NOMO-1 (cell line): Measurements from ENCODE around the gene RPLP2.

ENCODE experiments used
- DNase-seq, 2 experiments: peaks; one replicate each; lab custom pipeline; 2025; ENCODE audit not compliant: unreplicated experiment in 2 of 2; lab: John Stamatoyannopoulos, UW

RPLP2 gene

DNA sequence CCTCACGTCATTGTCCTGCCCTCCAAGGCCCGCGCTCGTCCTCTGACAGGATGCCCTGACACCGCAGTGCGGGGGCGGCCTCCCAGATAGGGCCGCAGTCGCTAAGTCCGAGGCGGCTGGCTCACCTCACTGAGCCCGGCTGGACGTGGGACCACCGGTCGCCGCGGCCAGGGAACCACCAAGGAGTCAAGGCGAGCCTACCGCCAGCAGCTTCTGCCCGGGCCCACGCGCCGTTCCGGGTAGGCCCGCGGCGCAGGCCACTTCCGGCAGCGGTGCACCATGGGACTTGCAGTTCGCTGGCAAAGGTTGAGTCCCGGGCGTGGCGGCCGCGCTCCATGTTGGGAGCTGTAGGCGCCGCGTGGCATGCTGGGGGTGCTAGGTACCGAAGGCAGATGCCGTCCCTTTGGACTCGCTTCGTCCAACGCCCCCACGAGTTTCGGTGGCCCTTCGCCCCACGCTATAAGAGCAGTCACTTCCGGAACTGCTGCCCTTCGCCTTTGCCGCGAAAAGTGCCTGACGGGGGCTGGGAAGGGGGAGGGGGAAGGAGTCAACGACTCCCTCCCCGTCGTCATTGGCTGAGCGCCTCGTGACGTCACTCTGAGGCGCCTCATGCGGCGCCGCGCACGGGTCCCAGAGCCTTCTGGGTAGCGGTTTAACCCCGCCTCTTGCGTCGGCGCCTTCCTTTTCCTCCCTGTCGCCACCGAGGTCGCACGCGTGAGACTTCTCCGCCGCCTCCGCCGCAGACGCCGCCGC, at the start of gene RPLP2:
Gene RPLP2, plus strand, starts transcription at position 681 of the 753 bp plus-strand sequence. CDS start 268 bp downstream, outside the sequence.
- DNase-seq = peak; percentile 91 to 95

DNA sequence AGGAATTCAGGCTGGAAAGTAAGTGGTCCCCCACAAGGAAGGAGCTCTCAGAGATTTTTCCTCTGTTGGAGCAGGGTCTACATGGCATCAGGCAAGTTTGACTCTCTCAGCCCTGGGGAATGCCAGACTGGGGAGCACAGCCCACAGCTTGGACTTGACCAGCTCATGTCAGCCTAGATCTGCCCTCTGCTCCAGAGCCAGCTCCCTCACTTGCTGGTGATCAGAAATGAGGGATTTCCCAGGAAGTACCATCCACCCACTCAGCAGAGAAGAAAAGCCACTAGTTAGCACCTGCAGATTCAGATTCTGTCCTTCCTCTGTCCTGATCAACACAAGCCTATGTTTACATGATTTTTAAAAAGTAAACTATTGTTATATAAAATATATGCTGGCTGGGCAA, 49.5 kb upstream of the RPLP2 start:
- no peak for DNase-seq

DNA sequence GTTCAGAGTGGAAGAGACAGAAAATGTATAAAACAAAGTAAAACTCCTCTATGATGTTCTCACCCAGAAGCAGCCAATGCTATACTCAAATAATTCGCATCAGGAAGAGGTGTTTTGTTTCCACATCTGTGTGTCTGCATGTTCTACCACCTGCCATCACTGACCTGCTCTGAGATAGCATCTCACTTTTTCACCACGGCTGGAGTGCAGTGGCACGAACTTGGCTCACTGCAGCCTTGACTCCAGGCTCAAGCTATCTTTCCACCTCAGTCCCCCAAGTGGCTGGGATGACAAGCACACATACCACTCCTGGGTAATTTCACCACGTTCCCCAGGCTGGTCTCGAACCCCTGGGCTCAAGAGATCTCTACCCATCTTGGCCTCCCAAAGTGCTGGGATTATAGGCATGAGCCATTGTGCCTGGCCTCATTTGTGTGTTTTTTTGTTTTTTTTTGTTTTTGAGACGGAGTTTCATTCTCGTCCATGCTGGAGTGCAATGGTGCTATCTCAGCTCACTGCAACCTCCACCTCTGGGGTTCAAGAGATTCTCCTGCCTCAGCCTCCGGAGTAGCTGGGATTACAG, 48.1 kb upstream of the RPLP2 start:
- no peak for DNase-seq

DNA sequence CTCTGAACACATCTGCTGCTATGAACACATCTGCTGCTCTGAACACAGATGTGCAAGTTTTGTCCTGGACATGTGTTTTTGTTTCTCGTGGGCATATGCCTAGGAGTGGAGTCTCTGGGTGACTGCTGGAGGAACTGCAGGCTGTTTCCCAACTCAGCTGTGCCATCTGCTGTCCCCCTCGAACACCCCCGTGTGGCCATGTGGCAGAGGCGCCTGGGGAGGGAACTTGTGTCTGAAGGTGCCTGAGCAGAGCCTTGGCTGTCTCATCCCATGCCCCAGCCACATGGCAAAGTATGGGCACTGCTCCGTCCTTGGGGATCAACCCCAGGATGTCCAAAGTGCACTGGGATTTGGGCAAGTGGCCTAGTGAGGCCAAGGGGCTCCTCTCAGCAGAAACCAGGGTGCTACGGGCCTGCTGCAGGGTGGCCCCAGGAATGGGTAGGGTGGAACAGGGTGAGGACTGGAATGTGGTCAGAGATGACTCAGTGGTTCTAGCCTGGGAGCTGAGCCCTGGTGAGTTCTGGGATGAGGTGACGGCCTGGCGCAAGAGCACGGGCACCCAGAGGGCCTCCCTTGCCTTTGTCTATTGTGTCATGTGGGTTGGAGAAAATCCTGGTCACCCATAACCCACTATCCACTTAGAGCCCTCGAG, 47.2 kb upstream of the RPLP2 start:
- DNase-seq = peak in 1 of 2 experiments; percentile 20

DNA sequence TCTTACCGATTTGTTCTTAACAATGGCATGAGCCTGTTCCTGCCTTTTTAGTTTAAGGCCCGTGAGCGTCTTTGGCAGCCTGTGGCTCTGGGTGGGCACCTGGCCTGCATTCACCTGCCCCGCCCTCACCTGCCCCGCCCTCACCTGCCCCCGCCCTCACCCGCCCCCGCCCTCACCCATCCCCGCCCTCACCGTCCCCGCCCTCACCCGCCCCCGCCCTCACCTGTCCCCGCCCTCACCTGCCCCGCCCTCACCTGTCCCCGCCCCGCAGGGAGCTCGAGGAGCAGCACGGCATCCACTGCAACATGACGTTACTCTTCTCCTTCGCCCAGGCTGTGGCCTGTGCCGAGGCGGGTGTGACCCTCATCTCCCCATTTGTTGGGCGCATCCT, 46.7 kb upstream of the RPLP2 start:
- no peak for DNase-seq

DNA sequence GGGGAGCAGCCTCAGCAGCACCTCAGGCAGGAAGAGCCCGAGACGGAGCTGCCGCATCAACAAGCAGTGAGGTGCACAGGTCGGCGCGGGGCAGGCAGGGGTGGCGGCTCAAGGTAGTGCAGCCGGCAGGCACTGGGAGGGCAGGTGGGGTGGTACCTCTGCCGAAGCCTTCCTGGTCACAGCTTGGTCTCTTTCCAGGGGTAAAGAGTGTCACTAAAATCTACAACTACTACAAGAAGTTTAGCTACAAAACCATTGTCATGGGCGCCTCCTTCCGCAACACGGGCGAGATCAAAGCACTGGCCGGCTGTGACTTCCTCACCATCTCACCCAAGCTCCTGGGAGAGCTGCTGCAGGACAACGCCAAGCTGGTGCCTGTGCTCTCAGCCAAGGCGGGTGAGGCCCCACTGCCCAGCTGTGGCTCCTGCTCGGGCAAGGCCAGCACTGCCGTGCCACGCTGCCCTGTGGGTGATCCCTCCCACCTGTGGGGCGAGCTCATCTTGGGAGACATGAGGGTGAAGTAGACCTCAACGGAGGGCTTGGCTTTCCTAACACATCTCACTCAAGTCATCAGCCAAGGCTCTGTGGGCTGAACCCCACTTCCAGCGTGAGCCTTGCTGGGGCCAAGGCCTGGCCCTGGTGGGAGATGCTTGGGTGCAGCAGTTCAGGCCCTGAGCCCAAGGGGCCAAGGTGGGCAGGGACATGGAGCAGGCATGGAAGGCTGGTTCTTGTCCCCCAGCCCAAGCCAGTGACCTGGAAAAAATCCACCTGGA, 46.0 kb upstream of the RPLP2 start:
- DNase-seq = no peak

DNA sequence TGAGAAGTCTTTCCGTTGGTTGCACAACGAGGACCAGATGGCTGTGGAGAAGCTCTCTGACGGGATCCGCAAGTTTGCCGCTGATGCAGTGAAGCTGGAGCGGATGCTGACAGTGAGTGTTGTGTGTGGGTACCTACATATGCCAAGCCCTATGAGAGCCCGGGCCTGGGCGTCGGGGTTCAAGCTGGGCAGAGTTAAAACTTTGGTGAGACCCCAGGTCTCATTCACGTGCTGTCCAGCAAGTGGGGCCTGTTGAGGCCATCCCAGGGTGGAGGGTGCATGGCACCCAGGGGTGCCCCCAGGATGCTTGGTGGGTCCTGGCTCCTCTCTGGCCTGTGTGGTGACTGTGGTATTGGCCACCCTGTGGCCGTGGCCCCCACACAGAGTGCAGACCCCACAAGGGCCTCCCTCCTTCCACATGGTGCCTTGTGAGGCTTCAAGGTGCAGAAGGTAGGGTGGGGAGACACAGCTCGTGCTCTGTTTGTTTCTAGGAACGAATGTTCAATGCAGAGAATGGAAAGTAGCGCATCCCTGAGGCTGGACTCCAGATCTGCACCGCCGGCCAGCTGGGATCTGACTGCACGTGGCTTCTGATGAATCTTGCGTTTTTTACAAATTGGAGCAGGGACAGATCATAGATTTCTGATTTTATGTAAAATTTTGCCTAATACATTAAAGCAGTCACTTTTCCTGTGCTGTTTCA, 45.3 kb upstream of the RPLP2 start:
- no peak for DNase-seq

DNA sequence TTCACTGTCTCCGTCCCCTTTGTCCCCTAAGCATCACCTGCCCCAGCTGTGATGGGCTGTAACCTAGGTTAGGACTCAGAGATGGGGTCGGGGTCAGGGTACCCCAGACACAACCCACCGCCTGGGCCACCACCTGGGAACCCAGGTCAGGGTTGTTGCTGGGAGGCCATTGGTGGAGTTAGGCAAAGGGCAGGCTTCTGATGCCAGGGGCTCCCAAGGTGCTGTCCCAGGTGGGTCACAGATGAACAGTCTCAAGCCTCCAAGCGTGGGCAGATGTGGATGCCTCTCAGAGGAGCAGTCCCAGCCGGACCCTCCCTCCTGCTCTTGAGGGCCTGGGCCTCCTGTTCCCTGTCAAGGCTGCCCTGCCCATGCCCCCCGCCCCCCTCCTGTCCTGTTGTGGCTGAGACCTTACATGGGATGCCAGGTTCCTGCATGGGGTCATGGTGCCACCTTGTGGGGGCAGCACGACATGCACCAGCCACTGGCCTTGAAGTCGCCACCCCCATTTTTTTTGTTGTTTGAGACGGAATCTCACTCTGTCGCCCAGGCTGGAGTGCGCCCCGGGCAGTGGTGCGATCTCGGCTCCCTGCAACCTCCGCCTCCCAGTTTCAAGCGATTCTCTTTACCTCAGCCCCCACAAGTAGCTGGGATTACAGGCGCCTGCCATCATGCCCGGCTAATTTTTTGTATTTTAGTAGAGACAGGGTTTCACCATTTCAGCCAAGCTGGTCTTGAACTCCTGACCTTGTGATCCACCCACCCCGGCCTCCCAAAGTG, 44.6 kb upstream of the RPLP2 start:
- peak; percentile 29 to 36 for DNase-seq

DNA sequence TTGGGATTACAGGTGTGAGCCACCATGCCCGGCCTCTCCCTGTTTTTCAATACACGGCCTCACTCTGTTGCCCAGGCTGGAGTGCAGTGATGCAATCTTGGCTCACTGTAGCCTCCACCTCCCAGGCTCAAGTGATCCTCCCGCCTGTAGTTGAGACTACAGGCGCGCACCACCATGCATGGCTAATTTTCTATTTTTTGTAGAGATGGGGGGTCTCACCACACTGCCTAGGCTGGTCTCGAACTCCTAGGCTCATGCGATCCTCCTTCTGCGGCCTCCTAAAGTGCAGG, 44.0 kb upstream of the RPLP2 start:
- no peak for DNase-seq

DNA sequence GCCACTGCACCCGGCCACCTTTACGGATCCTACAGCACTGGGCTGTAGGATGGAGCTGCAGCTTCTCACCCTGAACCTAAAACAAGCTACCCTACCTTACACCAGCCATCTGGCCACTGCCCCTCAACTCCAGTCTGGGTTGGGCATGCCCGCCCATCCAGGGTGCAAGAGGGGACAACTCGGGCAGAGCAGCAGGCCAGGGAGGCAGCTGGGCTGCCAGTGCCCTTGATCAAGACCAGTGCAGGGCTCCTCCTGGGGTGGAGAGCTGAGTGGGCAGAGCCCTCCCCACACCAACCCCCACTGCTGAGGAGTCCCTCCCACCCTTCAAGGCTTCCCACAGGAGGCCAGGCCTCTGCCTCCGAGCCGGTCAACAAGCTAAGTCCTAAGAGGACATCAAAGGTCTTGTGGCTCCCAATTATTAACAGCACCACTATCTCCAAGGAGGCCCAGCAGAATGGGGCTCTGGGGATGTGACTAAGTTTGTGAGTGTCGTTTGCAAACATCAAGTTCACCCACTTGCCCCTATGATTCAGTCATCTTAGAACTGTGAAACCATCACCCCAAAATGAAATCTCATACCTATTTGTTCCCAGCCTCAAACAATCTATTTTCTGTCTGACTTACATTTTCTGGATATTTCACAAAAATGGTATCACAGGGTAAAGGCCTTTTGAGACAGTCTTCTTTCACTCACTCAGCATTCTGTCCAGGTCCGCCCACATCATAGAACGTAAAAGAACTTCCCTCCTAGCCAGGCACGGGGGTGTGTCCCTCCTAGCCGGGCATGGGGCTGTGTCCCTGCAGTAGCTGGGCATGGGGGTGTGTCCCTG, 43.4 kb upstream of the RPLP2 start:
- DNase-seq = no peak

DNA sequence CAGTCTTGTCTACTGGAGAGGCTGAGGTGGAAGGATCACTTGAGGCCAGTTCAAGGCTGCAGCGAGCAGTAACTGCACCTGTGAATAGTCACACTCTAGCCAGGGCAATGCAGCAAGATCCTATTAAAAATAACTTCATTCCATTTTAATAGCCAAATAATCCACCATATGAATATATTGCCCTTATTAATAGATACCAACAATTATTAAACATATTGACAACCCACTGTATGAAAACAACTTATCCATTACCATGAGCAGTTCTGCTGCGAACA, 42.9 kb upstream of the RPLP2 start:
- no peak for DNase-seq

DNA sequence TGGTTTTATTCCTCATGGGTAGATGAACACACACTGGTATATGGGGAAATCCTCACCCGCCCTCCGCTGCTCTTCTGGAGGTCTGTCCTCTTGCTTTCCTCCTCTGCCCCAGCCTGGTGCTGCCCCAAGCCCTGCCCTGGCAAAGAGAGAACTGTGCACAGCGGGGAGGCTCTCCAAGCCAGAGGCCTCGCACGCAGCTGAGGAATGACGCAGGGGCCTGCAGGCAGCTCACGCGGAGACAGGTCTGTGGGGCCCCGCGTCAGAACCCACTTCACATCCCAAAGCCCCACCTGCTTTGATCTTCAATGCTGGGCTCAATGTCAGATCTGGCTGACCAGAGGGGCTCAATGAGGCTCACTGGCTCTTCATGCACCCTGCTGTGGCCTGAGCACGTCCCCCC, 42.5 kb upstream of the RPLP2 start:
- DNase-seq = no peak

DNA sequence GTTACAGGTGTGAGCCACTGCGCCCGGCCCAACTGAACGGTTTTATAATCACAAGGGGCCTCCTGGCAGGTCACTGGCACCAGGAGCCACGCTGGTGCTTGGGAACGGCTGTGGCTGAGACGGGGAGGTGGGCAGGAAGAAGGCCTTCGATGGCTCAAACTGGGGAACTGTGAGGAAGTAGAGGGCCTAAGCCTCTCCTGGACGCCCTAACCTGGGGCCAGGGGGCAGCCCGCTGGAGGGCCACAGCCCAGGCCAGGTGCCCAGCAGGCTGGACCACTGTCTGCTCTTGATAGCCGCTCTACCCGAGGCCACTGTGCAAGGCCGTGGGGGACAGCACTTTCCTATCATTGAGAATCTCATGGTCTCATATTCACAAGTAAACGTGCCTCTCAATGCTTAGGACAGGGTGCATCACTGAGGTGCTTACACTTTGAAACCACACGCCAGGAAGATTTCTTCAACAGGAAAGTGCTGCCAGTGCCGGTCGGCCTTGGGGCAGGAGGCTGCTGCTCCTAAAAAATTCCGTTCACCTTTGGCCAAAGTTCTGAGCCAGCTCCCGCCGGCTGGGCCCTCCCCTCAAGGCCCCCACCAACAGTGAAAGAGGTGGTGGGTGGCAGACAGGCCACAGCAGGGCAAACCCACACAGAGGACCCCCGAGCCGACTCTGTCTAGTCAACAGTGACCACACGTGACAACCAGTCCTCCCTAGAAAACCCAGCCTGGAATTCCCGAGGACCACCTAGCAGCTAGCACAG, 39.7 kb upstream of the RPLP2 start:
- DNase-seq = no peak

DNA sequence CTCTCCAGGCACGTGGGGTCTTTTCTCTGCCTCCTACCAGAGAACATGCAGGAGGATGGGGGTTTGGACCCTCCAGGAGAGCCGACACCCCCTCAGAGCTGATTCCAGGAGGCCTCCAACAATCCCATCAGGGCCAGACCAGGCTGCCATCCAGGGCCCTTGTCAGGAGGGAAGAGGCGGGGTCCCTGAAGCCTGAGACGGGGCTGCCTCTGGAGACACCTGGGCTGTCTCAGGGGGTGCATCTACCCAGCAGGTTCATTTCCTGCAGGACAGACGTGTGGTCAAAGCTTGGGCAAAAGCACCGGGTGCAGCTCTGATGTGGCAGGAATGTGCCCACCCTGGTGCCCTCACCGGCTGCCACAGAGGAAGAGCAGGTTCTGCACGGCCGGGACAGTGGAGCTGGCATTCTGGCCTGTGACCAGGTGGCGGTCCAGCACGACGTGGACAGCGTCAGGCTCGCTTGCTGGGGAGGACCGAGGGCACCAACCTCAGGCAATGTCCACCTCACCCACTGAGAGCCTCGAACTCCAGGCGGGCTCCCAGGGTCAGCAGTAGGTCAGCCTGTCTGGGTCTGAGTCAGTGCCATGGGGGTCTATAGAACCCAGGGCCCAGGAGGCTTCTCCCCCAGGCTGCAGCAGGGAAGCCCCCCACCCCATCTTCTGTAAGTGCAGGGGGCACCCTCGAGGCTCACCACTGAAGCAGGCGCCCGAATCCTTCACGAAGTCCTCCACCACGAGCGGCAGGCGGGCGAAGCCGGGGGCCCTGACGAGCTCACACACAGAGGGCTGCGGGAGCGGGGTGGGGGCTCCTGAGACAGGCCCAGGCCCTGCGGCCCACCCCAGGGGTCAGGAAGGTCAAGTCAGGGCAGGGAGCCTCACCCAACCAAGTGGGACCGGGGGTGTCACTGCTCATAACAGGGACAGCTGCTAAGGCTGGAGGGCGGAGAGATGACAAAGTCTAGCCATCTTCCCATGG, 38.8 kb upstream of the RPLP2 start:
- DNase-seq = no peak

DNA sequence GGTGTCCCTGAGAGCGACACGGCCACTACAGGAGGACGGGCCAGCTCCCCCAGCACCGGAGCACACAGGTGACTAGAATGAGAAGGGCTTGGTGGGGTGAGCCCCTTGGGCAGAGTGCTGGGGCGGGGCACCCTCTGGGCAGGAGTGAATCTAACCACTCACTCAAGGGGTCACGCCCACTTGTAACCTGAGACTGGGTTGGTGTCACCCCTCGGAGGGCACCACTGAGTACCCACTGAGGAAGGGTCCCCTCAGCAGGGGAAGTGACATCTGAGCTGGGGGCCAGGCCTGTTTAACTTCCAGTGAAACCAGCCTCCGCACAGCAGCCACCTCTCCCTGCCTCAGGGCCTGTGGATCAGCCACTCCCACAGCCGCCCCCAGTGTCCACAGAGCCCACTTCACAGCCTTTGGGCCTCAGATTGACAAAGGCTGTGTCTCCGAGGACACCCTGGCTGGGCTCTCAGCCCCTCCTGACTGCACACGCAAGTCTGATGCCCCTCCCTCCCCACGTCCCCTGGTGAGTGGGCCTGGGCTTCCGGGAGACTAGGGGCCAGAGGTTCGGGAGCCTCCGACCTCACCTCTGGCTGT, 38.1 kb upstream of the RPLP2 start:
- DNase-seq = no peak

DNA sequence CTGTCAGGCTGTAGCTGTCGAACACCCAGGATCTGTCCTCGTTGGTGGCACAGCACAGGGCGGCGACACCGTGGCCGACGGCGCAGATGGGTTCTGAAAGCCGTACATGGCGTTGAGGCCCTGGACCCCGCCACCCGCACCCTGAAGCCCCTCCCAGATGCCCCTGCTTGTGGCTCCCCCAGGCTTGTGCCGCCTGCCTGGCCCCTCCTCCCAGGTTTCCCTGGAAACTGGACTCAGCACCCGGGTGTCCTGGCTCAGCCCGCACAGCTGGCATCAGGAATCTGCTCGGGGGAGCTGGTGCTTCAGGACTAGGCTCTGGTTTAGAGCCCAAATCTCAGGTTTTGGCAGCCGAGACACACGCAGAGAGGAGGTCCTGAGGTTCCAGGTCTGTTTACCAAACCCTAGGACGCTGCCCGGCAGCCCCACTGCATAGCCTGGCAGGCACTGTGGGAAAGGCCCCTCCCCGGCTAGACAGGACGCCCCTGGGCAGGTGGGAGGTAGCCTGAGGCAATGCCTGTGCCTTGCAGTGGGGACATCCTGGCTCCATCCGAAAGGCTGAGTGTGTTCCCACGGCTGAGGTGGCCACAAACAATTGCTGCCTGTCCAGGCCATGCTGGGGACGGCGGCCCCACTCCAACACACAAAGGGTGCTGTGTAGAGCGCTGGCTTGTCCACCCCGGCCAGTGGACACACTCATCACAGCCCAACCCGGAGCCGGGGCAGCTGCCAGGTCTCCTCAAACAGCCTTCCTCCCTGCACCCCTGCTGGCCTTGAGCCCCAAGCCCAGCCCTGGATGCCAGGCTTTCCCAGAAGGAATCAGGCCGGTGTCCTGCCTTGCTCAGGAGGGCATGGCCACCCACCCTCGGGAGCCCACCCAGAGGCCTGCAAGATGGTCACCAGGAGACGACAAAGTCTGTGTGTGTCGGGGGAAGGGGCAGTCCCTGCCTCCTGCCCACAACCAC, 37.1 kb upstream of the RPLP2 start:
- DNase-seq = no peak
